PC-3 (cell line): Measurements from ENCODE around the gene ZCCHC14.

Source experiments
- EZH2 ChIP-seq: fragments of 300-600 bp; sonication (generic); IDR thresholded peaks from one replicate; pipeline ENCODE4 v1.6.1; 2017; ENCODE audit warnings: antibody characterized with exemption, mild to moderate bottlenecking, low read length; ENCODE audit not compliant: unreplicated experiment
- EZH2phosphoT487 ChIP-seq: fragments of 300-600 bp; sonication (generic); IDR thresholded peaks from 2 replicates; pipeline ENCODE4 v1.6.1; 2018; ENCODE audit warnings: mild to moderate bottlenecking, antibody characterized with exemption, low read length, borderline replicate concordance
- TF ChIP-seq, protein P1 (sequence below): fragments of 300-600 bp; sonication (generic); conservative IDR thresholded peaks from 2 replicates; pipeline ENCODE4 v1.5.1; 2017; ENCODE audit warnings: antibody characterized with exemption, low read depth, mild to moderate bottlenecking, low read length

DNA sequence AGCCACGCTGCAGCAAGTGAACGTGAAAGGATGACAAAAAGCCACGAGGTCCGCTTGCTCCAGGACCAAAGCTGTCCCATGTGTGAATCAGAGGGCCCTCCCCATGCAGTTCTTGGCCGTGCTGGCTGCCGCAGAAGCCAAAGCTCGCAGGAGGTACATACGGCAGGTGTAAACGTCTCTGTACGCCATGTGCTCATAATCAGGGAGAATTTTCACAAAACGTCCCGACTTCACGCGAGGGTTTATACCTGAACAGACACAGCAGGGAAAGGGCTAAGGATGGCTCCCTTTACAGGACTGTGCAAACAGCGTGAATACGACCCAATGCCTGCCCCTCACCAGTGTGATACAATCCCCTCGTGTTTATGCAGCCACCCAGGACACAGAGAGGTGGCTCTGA is 134.6 kb downstream of the ZCCHC14 start:
- TF ChIP-seq EZH2 (no peak), EZH2phosphoT487 (no peak)
- TF ChIP-seq, protein P1, sequence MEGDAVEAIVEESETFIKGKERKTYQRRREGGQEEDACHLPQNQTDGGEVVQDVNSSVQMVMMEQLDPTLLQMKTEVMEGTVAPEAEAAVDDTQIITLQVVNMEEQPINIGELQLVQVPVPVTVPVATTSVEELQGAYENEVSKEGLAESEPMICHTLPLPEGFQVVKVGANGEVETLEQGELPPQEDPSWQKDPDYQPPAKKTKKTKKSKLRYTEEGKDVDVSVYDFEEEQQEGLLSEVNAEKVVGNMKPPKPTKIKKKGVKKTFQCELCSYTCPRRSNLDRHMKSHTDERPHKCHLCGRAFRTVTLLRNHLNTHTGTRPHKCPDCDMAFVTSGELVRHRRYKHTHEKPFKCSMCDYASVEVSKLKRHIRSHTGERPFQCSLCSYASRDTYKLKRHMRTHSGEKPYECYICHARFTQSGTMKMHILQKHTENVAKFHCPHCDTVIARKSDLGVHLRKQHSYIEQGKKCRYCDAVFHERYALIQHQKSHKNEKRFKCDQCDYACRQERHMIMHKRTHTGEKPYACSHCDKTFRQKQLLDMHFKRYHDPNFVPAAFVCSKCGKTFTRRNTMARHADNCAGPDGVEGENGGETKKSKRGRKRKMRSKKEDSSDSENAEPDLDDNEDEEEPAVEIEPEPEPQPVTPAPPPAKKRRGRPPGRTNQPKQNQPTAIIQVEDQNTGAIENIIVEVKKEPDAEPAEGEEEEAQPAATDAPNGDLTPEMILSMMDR: no peak
